OCI-LY7 (cell line): ENCODE results near the gene STAG1. TPM values are rescaled to one million over a fixed set of nuclear protein-coding genes. Genes with fewer than 3 reads are reported as not detected.
"Not testable (repeated sequence)": the region's sequence is repeated elsewhere in the genome, so short reads cannot be mapped to it uniquely, and the experiment has no call there.

ENCODE experiments used
- BruUV-seq: library from RNA; stranded (reverse); fragments of 400-500 nt; replicated peaks from 2 replicates; lab custom pipeline; 2021; lab: Mats Ljungman, UMichigan
- CTCF ChIA-PET: fragments of 300-600 bp; sonication (Branson Sonifier 250); formaldehyde crosslinking; loops from one replicate; lab custom pipeline; 2022; ENCODE audit warnings: antibody characterized with exemption; ENCODE audit not compliant: unreplicated experiment; lab: Charles Lee
- POLR2A ChIA-PET: fragments of 300-600 bp; sonication (Branson Sonifier 250); formaldehyde crosslinking; loops from one replicate; lab custom pipeline; 2022; ENCODE audit warnings: antibody characterized with exemption; lab: Charles Lee
- DNase-seq: peaks from one replicate; pipeline ENCODE4 v3.0.0-alpha.2; 2015; ENCODE audit warnings: low spot score
- H2AFZ ChIP-seq: fragments of 200-600 bp; sonication (generic), shearing (Covaris generic); 2 replicates; pipeline ENCODE4 v1.6.1; 2014; ENCODE audit warnings: mild to moderate bottlenecking, antibody characterized with exemption, low read length, moderate library complexity
- H3K27ac ChIP-seq: fragments of 200-600 bp; sonication (generic); 2 replicates; pipeline ENCODE4 v1.5.1; 2014; ENCODE audit warnings: mixed run types, low read depth, mild to moderate bottlenecking, moderate library complexity, low read length, inconsistent platforms; ENCODE audit not compliant: poor library complexity, severe bottlenecking
- H3K36me3 ChIP-seq: fragments of 200-600 bp; sonication (generic); 2 replicates; pipeline ENCODE4 v1.6.1; 2014; ENCODE audit warnings: mild to moderate bottlenecking, antibody characterized with exemption, low read length, moderate library complexity, mixed read lengths; ENCODE audit not compliant: insufficient read depth
- H3K4me1 ChIP-seq: fragments of 200-600 bp; sonication (generic); 2 replicates; pipeline ENCODE4 v1.5.1; 2014; ENCODE audit warnings: mild to moderate bottlenecking, low read length; ENCODE audit not compliant: insufficient read depth, poor library complexity, severe bottlenecking
- H3K4me2 ChIP-seq: fragments of 200-600 bp; sonication (generic); 2 replicates; pipeline ENCODE4 v1.6.1; 2014; ENCODE audit warnings: mild to moderate bottlenecking, low read length
- H3K4me3 ChIP-seq: fragments of 200-600 bp; sonication (generic); 2 replicates; pipeline ENCODE4 v1.5.1; 2014; ENCODE audit warnings: mild to moderate bottlenecking, low read depth, low read length; ENCODE audit not compliant: poor library complexity, severe bottlenecking
- H3K79me2 ChIP-seq: fragments of 200-600 bp; sonication (generic); 2 replicates; pipeline ENCODE4 v1.6.1; 2016; ENCODE audit warnings: low read depth, mild to moderate bottlenecking, low read length, moderate library complexity, mixed read lengths; ENCODE audit not compliant: insufficient read depth
- H3K9me2 ChIP-seq: fragments of 200-600 bp; sonication (generic); 2 replicates; pipeline ENCODE4 v1.6.1; 2016; ENCODE audit warnings: mild to moderate bottlenecking, low read length, mixed read lengths; ENCODE audit not compliant: insufficient read depth
- H3K9me3 ChIP-seq: fragments of 200-600 bp; sonication (generic); 2 replicates; pipeline ENCODE4 v1.6.1; 2014; ENCODE audit warnings: mild to moderate bottlenecking, mixed run types, low read length, mixed read lengths
- H4K20me1 ChIP-seq: fragments of 200-600 bp; sonication (generic); 2 replicates; pipeline ENCODE4 v1.6.1; 2014; ENCODE audit warnings: mild to moderate bottlenecking, antibody characterized with exemption, low read length, moderate library complexity, mixed read lengths; ENCODE audit not compliant: insufficient read depth
- CTCF ChIP-seq: fragments of 200-600 bp; sonication (generic); conservative IDR thresholded peaks from 2 replicates; pipeline ENCODE4 v1.5.1; 2014; ENCODE audit warnings: mild to moderate bottlenecking, antibody characterized with exemption, low read length, moderate library complexity, mixed read lengths
- EZH2phosphoT487 ChIP-seq: fragments of 200-600 bp; sonication (generic); IDR thresholded peaks from 2 replicates; pipeline ENCODE4 v1.6.1; 2018; ENCODE audit warnings: low read depth, borderline replicate concordance, mild to moderate bottlenecking, mixed run types, antibody characterized with exemption, low read length, moderate library complexity, mixed read lengths
- intact Hi-C: fragments of 100-400 bp; cut with micrococcal nuclease; formaldehyde crosslinking; loops from one replicate; pipeline ENCODE4 v1.10.0; 2022; ENCODE audit not compliant: unreplicated experiment
- total RNA-seq, 2 experiments: library from RNA; depleted of rRNA in 1 of 2; stranded (reverse); fragments of >200 nt in 1 of 2; shearing (Covaris generic) in 1 of 2; gene quantifications; 2 replicates each; pipeline ENCODE4 v1.2.3, GENCODE V29; 2014 to 2022

Gene STAG1
- total RNA-seq, 2 experiments from 2014 or later, result 30.7 to 46.6 TPM

GRCh38 chr3:136650461-136650860, 101.7 kb downstream of the STAG1 start:
- intact Hi-C loops, result no loop called here
- ChIA-PET POLR2A (interaction anchor here (0.7 to 1.4 kb wide), 4 partner anchors 9 to 24 kb away, joined by 3 to 9 read pairs (median 4); no protein-coding TSS in a partner anchor), CTCF (no interaction called here)
- no peak for DNase-seq
- Histone ChIP-seq H3K36me3 (peaks cover 25% of the 10 kb centered on the region), H3K4me3 (no peak overlapping the region), H4K20me1 (no peaks in the 10 kb centered on the region; the same call in 1 of the 2 replicates), H3K4me2 (no peak overlapping the region), H3K9me3 (peaks cover 28% of the 10 kb centered on the region), H3K9me2 (no peaks in the 10 kb centered on the region), H3K79me2 (peaks cover 99% of the 10 kb centered on the region), H2AFZ (no peak overlapping the region), H3K4me1 (no peaks in the 10 kb centered on the region), H3K27ac (no peak overlapping the region)
- no TSS peak for BruUV-seq
- no peak for TF ChIP-seq EZH2phosphoT487
- TF ChIP-seq CTCF, result no peak

- H3K79me2 ChIP-seq, result peaks cover 89% of the 10 kb centered on the region
- H2AFZ ChIP-seq, result no peak overlapping the region
- intact Hi-C loops, result no loop called here
- BruUV-seq, result no TSS peak
- no peaks in the 10 kb centered on the region for H3K9me3 ChIP-seq
- no peak overlapping the region for H3K4me3 ChIP-seq
- no peaks in the 10 kb centered on the region for H3K4me1 ChIP-seq
- POLR2A ChIA-PET, result interaction anchor here (1.3 kb wide), 1 partner anchor 53 kb away, joined by 3 read pairs; no protein-coding TSS in a partner anchor
- H4K20me1 ChIP-seq, result no peaks in the 10 kb centered on the region; the same call in 1 of the 2 replicates
- H3K27ac ChIP-seq, result no peak overlapping the region
- CTCF ChIA-PET, result no interaction called here
- H3K36me3 ChIP-seq, result no peaks in the 10 kb centered on the region
- H3K9me2 ChIP-seq, result no peaks in the 10 kb centered on the region
- H3K4me2 ChIP-seq, result no peak overlapping the region
- TF ChIP-seq CTCF, result no peak
- TF ChIP-seq EZH2phosphoT487, result no peak
- no peak for DNase-seq
Observed at GRCh38 chr3:136645915-136646314, 106.3 kb downstream of the STAG1 start.

- H3K4me1 ChIP-seq, result no peaks in the 10 kb centered on the region
- no peak for TF ChIP-seq EZH2phosphoT487
- TF ChIP-seq CTCF, result no peak
- ChIA-PET CTCF (no interaction called here), POLR2A (no interaction called here)
- H3K79me2 ChIP-seq, result peaks cover 85% of the 10 kb centered on the region
- DNase-seq, result no peak
- no TSS peak for BruUV-seq
- H3K4me2 ChIP-seq, result no peak overlapping the region
- H3K9me3 ChIP-seq, result no peaks in the 10 kb centered on the region
- no peak overlapping the region for H3K27ac ChIP-seq
- H4K20me1 ChIP-seq, result no peaks in the 10 kb centered on the region
- intact Hi-C loops, result no loop called here
- H3K9me2 ChIP-seq, result no peaks in the 10 kb centered on the region
- no peaks in the 10 kb centered on the region for H3K36me3 ChIP-seq
- no peak overlapping the region for H3K4me3 ChIP-seq
- H2AFZ ChIP-seq, result no peak overlapping the region
Observed at GRCh38 chr3:136644212-136644611, 108.0 kb downstream of the STAG1 start.

GRCh38 chr3:136643380-136643779, 108.8 kb downstream of the STAG1 start:
- not testable (repeated sequence) for H3K27ac ChIP-seq

More at GRCh38 chr3:136643380-136643779, 108.8 kb downstream of the STAG1 start:
- H3K79me2 ChIP-seq, result peaks cover 85% of the 10 kb centered on the region
- H3K4me2 ChIP-seq, CTCF ChIA-PET, H2AFZ ChIP-seq, BruUV-seq, H3K36me3 ChIP-seq, H4K20me1 ChIP-seq, intact Hi-C loops, H3K4me3 ChIP-seq, H3K9me3 ChIP-seq, DNase-seq, H3K4me1 ChIP-seq, H3K9me2 ChIP-seq: not testable (repeated sequence)
- POLR2A ChIA-PET, result interaction anchor here (0.6 to 1.0 kb wide), 3 partner anchors 8 to 29 kb away, joined by 3 read pairs; no protein-coding TSS in a partner anchor
